GM21825 (cell line): ENCODE results near the gene RAPGEF4.
A peak's percentile ranks its signal among the peaks of the same experiment; 100 is the strongest.

ENCODE experiments used
- ATAC-seq: cut with Tn5 transposase; IDR thresholded peaks from one replicate; pipeline ENCODE4 v1.9.1; 2021; ENCODE audit warnings: mild to moderate bottlenecking, moderate library complexity; ENCODE audit not compliant: unreplicated experiment

Gene RAPGEF4

GRCh38 chr2:172735582-172736423 is at the start of gene RAPGEF4:
TSS of gene RAPGEF4 (plus strand) at chr2:172735845. CDS start at chr2:172735984, 139 bp downstream.
- no peak for ATAC-seq

- ATAC-seq, result no peak
These were observed 42.6 kb upstream of the RAPGEF4 start for GRCh38 chr2:172693037-172693436.

- no peak for ATAC-seq
These were observed 41.9 kb upstream of the RAPGEF4 start for GRCh38 chr2:172693529-172694455.

GRCh38 chr2:172697296-172697695 is 38.3 kb upstream of the RAPGEF4 start:
- no peak for ATAC-seq

DNA sequence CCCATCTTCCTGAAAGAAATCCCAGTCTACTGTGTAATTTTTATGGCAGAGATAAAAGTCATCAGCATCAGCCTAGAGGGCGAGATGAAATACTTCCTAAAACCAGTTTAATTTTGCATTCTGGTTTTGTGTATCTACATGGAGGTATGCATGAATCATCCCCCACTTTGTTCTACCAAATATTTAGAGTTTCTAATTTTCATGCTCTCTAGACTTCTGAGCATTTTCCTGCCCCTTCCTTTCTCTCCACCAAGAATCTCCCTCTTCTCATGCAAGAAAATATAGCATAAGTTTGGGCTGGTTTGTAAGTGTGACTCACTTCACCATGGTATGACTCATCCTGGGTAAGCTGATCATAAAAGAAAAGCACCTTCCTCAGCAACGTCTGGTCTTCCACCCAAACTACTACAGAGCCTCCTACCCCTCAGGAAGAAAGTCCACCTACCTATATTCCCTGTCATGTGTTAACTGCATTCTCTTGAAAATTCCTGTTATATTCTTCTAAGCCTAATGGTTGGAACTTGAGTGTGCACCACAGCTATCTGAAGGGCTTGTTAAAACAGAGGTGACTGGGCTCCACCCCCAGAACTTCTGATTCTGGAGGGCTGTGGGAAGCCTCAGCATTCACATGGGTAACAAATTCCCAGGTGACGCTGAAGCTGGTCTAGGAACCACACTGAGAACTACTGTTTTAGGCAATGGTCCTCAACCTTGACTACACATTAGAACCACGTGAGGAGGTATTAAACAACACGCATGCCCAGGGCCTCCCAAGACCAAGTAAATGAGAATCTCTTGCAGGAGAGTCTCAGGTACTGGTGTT is 37.4 kb upstream of the RAPGEF4 start:
- peak; percentile 83 for ATAC-seq

GRCh38 chr2:172701250-172701649 is 34.4 kb upstream of the RAPGEF4 start:
- ATAC-seq, result no peak

- ATAC-seq, result no peak
These were observed 33.2 kb upstream of the RAPGEF4 start for GRCh38 chr2:172702451-172702850.

GRCh38 chr2:172704072-172704936 is 31.3 kb upstream of the RAPGEF4 start:
- no peak for ATAC-seq

GRCh38 chr2:172705352-172705751 is 30.3 kb upstream of the RAPGEF4 start:
- no peak for ATAC-seq

DNA sequence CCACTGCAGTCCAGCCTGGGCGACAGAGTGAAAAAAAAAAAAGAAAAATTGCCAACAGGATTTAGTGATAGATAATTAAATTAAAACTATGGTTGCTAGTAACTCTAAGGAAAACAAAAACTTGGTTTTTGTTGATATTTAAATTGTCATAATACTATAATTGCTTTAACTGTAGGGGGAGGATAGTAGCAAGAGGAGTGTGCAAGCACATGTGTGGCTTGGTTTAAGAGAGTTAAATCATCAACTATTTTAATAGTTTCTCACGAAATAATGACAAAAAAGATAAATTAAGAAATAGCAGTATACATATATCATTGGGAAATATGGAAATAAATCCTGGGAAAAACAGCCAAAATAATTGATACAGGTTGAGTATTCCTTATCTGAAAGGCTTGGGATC is 27.4 kb upstream of the RAPGEF4 start:
- no peak for ATAC-seq

GRCh38 chr2:172709566-172710291 is 25.9 kb upstream of the RAPGEF4 start:
- no peak for ATAC-seq

DNA sequence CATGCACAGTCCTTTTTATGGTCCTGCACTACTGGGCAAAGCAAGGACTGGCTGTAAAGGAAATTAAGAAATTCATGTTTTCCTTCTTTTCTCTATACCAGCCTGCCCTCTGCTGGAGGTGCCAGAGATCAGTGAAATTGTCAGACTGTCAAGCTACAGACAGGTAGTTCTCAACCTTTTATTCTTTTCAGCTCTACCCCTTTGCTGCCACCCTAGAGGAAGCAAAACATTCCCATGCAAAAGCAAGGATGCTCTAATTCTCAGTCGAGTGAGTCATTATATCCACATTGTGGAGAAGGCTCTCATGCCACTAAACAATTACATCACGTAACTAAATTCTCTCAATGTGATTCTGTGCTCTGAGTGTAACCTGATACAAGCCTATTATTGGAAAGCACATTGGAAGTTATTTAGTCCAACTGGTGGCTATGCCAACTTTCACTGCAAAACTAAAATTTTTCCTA is 25.0 kb upstream of the RAPGEF4 start:
- no peak for ATAC-seq

- ATAC-seq, result no peak
These were observed 24.5 kb upstream of the RAPGEF4 start for GRCh38 chr2:172711110-172711509.

- ATAC-seq, result no peak
These were observed 23.4 kb upstream of the RAPGEF4 start for GRCh38 chr2:172712251-172712650.

GRCh38 chr2:172713365-172713875 is 22.2 kb upstream of the RAPGEF4 start:
- ATAC-seq, result no peak

GRCh38 chr2:172722481-172722880 is 13.2 kb upstream of the RAPGEF4 start:
- ATAC-seq, result no peak

- no peak for ATAC-seq
These were observed 12.4 kb upstream of the RAPGEF4 start for GRCh38 chr2:172723286-172723685.

DNA sequence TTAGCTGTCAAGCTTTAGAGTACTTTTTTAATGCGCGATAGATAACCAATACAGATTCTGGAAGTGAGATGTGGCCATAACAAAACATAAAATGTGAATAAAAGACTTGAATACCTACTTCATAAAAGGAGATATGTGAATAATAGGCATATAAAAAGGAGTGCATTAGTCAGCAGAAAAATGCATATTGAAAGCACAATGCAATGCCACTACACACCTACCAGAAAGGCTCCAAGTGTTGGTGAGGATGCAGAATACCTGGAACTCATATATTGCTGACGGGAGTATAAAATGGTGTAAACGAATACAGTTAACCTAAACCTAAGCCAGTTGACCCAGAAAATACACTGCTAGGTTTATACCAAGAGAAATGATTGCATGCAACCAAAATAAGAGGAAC is 10.9 kb upstream of the RAPGEF4 start:
- ATAC-seq, result no peak

- ATAC-seq, result no peak
These were observed 10.4 kb upstream of the RAPGEF4 start for GRCh38 chr2:172725284-172725683.
